Adrenal gland (tissue), 5 donors: Measurements from ENCODE around the gene OAF.

ENCODE experiments used
- POLR2A ChIP-seq, 2 donors: fragments of 450-650 bp; IDR thresholded peaks; one replicate each; pipeline ENCODE4 v1.6.1; 2017; ENCODE audit warnings: antibody characterized with exemption in 2 of 2, mild to moderate bottlenecking in 2 of 2, moderate library complexity in 1 of 2
- TF ChIP-seq, protein P1 (sequence below), 6 experiments: fragments of 450-650 bp in 4 of 6; fragments of 200-600 bp in 2 of 6; sonication (generic) in 1 of 6; IDR thresholded peaks; 1 replicate in 5 of 6; 2 replicates in 1 of 6; pipeline versions ENCODE4 v1.5.1 to v1.8.0; 2016 to 2021; ENCODE audit warnings: antibody characterized with exemption in 6 of 6, mild to moderate bottlenecking in 2 of 6, moderate library complexity in 1 of 6
- donor health status: DM: no; HTN: no; CAD: no.

- TF ChIP-seq POLR2A (IDR thresholded peaks at IDR 0.05), result no peak
- TF ChIP-seq, protein P1, sequence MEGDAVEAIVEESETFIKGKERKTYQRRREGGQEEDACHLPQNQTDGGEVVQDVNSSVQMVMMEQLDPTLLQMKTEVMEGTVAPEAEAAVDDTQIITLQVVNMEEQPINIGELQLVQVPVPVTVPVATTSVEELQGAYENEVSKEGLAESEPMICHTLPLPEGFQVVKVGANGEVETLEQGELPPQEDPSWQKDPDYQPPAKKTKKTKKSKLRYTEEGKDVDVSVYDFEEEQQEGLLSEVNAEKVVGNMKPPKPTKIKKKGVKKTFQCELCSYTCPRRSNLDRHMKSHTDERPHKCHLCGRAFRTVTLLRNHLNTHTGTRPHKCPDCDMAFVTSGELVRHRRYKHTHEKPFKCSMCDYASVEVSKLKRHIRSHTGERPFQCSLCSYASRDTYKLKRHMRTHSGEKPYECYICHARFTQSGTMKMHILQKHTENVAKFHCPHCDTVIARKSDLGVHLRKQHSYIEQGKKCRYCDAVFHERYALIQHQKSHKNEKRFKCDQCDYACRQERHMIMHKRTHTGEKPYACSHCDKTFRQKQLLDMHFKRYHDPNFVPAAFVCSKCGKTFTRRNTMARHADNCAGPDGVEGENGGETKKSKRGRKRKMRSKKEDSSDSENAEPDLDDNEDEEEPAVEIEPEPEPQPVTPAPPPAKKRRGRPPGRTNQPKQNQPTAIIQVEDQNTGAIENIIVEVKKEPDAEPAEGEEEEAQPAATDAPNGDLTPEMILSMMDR (IDR thresholded peaks at IDR 0.05), result no peak
Measured at GRCh38 chr11:120218695-120219033, 7.8 kb downstream of the OAF start.
